Rectal smooth muscle tissue (tissue), 1 donor: ENCODE measurements around the gene NFATC2.

Source experiments
- H3K27ac ChIP-seq: one replicate; pipeline ENCODE4 v1.7.0; 2013; ENCODE audit warnings: low read depth, low read length, inconsistent platforms
- H3K27me3 ChIP-seq: one replicate; pipeline ENCODE4 v1.7.0; 2013; ENCODE audit warnings: low read length; ENCODE audit not compliant: control insufficient read depth, insufficient read depth
- H3K36me3 ChIP-seq: one replicate; pipeline ENCODE4 v1.7.0; 2013; ENCODE audit warnings: low read length; ENCODE audit not compliant: control insufficient read depth, insufficient read depth
- H3K4me1 ChIP-seq: one replicate; pipeline ENCODE4 v1.7.0; 2013; ENCODE audit warnings: low read length; ENCODE audit not compliant: control insufficient read depth, insufficient read depth
- H3K4me3 ChIP-seq: one replicate; pipeline ENCODE4 v1.7.0; 2013; ENCODE audit warnings: low read length
- H3K9ac ChIP-seq: one replicate; pipeline ENCODE4 v1.7.0; 2013; ENCODE audit warnings: low read length

Gene NFATC2

GRCh38 chr20:51392614-51393186, 149.8 kb downstream of the NFATC2 start:
- H3K4me1 ChIP-seq: no peaks in the 10 kb centered on the region

DNA sequence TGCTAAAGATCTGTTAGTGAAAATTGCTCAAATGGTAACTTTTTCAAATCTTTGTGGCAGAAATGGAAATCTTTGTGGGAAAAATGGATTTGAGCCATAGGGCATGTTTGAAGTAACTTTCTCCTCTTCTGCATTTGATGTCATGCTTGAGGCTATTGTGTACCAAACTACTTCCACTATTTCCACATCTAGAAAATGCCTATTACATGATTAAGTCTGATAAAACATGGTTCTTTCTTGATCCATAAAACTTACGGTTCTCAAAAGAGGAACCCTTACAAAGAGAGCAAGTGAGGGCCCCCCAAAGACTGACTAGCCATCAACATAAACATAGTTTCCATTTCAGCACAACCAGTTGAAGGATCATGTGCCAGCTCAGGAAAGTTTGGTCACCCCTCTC, 150.6 kb downstream of the NFATC2 start:
- Histone ChIP-seq H3K27me3 (no peaks in the 10 kb centered on the region), H3K36me3 (peaks cover 3% of the 10 kb centered on the region), H3K4me3 (no peak overlapping the region), H3K9ac (no peak overlapping the region), H3K4me1 (no peaks in the 10 kb centered on the region), H3K27ac (no peak overlapping the region)

More at GRCh38 chr20:51392614-51393186, 149.8 kb downstream of the NFATC2 start:
- Histone ChIP-seq H3K4me3 (no peak overlapping the region), H3K36me3 (peaks cover 3% of the 10 kb centered on the region), H3K27ac (no peak overlapping the region), H3K9ac (no peak overlapping the region), H3K27me3 (no peaks in the 10 kb centered on the region)

- no peaks in the 10 kb centered on the region for H3K27me3 ChIP-seq
- H3K4me3 ChIP-seq: no peak overlapping the region
- H3K4me1 ChIP-seq: no peaks in the 10 kb centered on the region
- H3K36me3 ChIP-seq: peaks cover 3% of the 10 kb centered on the region
- H3K27ac ChIP-seq: no peak overlapping the region
- no peak overlapping the region for H3K9ac ChIP-seq
Observed at GRCh38 chr20:51389543-51390264, 152.8 kb downstream of the NFATC2 start.

DNA sequence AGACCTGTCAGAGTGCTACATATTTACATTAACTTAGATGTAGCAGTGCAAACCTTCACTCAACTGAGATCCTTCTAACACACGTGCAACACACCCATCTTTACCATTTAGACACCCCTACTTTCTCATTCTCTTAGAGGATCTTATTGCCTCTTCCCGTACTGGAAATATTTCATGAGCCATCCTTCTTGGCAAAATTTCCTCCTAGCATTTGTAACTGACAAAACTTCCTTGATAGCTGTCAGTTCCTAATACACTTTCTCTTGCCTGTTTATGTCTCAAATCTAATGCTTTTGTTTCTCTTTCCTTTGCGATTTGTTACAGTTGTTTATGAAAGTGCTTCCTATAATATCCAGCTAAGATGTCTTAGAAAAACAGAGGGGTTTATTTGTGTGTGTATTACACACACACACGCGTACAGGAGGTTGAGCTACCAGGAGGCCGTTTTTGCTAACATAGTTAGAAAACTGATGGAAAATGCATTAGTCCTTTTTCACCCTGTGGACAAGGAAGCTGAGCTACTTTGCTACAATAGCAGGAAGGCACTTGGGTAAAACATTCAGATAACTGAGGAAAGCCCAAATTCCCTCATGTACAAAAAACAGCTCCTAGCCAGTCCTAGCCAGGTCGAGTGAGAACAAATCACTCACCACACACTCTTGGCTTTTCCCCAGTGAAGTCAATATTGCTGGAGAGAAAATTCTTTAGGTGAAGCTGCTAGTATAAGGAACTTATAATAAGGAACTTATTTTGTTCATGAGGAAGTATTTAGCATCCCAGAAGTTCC, 153.6 kb downstream of the NFATC2 start:
- Histone ChIP-seq H3K4me1 (no peaks in the 10 kb centered on the region), H3K4me3 (no peak overlapping the region), H3K27ac (no peak overlapping the region), H3K36me3 (peaks cover 3% of the 10 kb centered on the region), H3K27me3 (no peaks in the 10 kb centered on the region), H3K9ac (no peak overlapping the region)

- Histone ChIP-seq H3K36me3 (peaks cover 3% of the 10 kb centered on the region), H3K4me1 (no peaks in the 10 kb centered on the region), H3K4me3 (no peak overlapping the region), H3K9ac (no peak overlapping the region), H3K27ac (no peak overlapping the region), H3K27me3 (no peaks in the 10 kb centered on the region)
Observed at GRCh38 chr20:51388227-51388626, 154.3 kb downstream of the NFATC2 start.

GRCh38 chr20:51387125-51387875, 155.2 kb downstream of the NFATC2 start:
- H3K27me3 ChIP-seq: no peaks in the 10 kb centered on the region
- no peaks in the 10 kb centered on the region for H3K4me1 ChIP-seq
- no peak overlapping the region for H3K4me3 ChIP-seq
- H3K36me3 ChIP-seq: peaks cover 3% of the 10 kb centered on the region
- H3K27ac ChIP-seq: no peak overlapping the region
- H3K9ac ChIP-seq: no peak overlapping the region

GRCh38 chr20:51386586-51386985, 155.9 kb downstream of the NFATC2 start:
- H3K4me1 ChIP-seq: no peaks in the 10 kb centered on the region
- H3K4me3 ChIP-seq: no peak overlapping the region
- H3K36me3 ChIP-seq: peaks cover 3% of the 10 kb centered on the region
- H3K27me3 ChIP-seq: no peaks in the 10 kb centered on the region
- no peak overlapping the region for H3K9ac ChIP-seq
- H3K27ac ChIP-seq: no peak overlapping the region

- H3K36me3 ChIP-seq: peaks cover 1% of the 10 kb centered on the region
- H3K9ac ChIP-seq: no peak overlapping the region
- no peaks in the 10 kb centered on the region for H3K27me3 ChIP-seq
- no peak overlapping the region for H3K4me3 ChIP-seq
- H3K4me1 ChIP-seq: no peaks in the 10 kb centered on the region
- H3K27ac ChIP-seq: no peak overlapping the region
Observed at GRCh38 chr20:51385646-51386530, 156.6 kb downstream of the NFATC2 start.

DNA sequence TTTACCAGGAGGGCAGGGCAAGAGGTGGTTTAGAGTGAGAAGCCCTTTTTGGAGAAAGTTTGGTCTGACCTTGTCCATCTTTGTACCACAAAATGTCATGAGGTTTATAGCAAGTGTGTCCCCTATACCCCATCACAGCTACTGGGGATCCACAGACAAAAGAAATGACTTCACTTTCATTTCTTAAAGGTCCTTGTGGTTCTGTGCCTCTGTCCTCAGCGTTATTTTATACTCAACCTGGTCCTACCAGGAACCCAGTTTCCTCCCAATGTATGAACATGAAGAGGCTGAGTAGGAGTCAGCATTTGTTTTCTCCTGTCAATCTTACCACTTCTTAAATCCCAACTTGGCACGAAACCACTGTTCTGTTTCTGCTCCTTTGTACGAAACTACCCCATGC, 157.6 kb downstream of the NFATC2 start:
- Histone ChIP-seq H3K4me1 (no peaks in the 10 kb centered on the region), H3K27me3 (no peaks in the 10 kb centered on the region), H3K4me3 (no peak overlapping the region), H3K9ac (no peak overlapping the region), H3K36me3 (no peaks in the 10 kb centered on the region), H3K27ac (no peak overlapping the region)

GRCh38 chr20:51383891-51384510, 158.5 kb downstream of the NFATC2 start:
- Histone ChIP-seq H3K27ac (no peak overlapping the region), H3K36me3 (no peaks in the 10 kb centered on the region), H3K4me1 (no peaks in the 10 kb centered on the region), H3K9ac (no peak overlapping the region), H3K27me3 (no peaks in the 10 kb centered on the region), H3K4me3 (no peak overlapping the region)
